Measurements from ENCODE around the gene TTC16. TPM values are rescaled to one million over a fixed set of nuclear protein-coding genes. Genes with fewer than 3 reads are reported as not detected.
A peak's percentile ranks its signal among the peaks of the same experiment; 100 is the strongest.

The TTC16 gene
- total RNA-seq, 5 donors from 2014 or later (not counting 1 experiment from before 2014, with no cell fraction given): 4.6 to 31.8 (median 6.2) TPM

- peaks cover 51 to 92% of the 10 kb centered on the region in 2 experiments for H3K4me1 ChIP-seq (ENCODE audit: control insufficient read depth in 1 of 2, extremely low read depth in 1 of 2, insufficient read depth in 2 of 2, low read length in 2 of 2)
These were observed 55.2 kb downstream of the TTC16 start for GRCh38 chr9:127770905-127771569.

GRCh38 chr9:127771570-127772189 is 55.8 kb downstream of the TTC16 start:
- H3K9me3 ChIP-seq: no peaks in the 10 kb centered on the region
- H3K27ac Mint-ChIP-seq: peak overlapping the region; percentile 95
- ChIA-PET POLR2A (interaction anchor here (0.5 to 1.0 kb wide), 3 partner anchors 11 to 819 kb away, joined by 3 to 8 read pairs (median 4); no protein-coding TSS in a partner anchor), CTCF (interaction anchor here (0.7 to 2.8 kb wide), 7 partner anchors 13 to 134 kb away, joined by 3 to 31 read pairs (median 4); partner anchors contain the start of genes CDK9 (in 1 of the 2) and TOR2A (in 1 of the 2))
- H3K36me3 ChIP-seq (ENCODE audit: control insufficient read depth in 2 of 2, extremely low read depth in 1 of 2, insufficient read depth in 1 of 2, low read length in 1 of 2): peaks cover 11 to 52% of the 10 kb centered on the region in 2 donors
- H3K27me3 Mint-ChIP-seq: no peaks in the 10 kb centered on the region
- peak overlapping the region; percentile 95 for H3K27ac ChIP-seq (ENCODE audit: low read length)
- DNase-seq (no peak), ATAC-seq (replicated peaks in 1 of 4) (no peak)
- H3K27me3 ChIP-seq (replicated peaks in 1 of 2; ENCODE audit: control insufficient read depth in 2 of 2, extremely low read depth in 1 of 2, insufficient read depth in 2 of 2, low read length in 1 of 2): no peaks in the 10 kb centered on the region
- H3K4me3 Mint-ChIP-seq: peak overlapping the region; percentile 86 to 89 (median 87)
- peak overlapping the region in 1 of 2 donors; percentile 57 for H3K4me3 ChIP-seq (ENCODE audit: control insufficient read depth in 1 of 2, extremely low read depth in 1 of 2, low read length in 1 of 2)
- peaks cover 15% of the 10 kb centered on the region for H3K36me3 Mint-ChIP-seq
- H3K4me1 Mint-ChIP-seq: peaks cover 72 to 78% (median 73%) of the 10 kb centered on the region in 3 donors
- no peaks in the 10 kb centered on the region for H3K9me3 Mint-ChIP-seq
- WGBS (ENCODE audit: insufficient coverage): no CpG with 5 or more reads among the region's 19 CpGs
- peaks cover 50 to 92% of the 10 kb centered on the region in 2 experiments for H3K4me1 ChIP-seq (ENCODE audit: control insufficient read depth in 1 of 2, extremely low read depth in 1 of 2, insufficient read depth in 2 of 2, low read length in 2 of 2)

More at GRCh38 chr9:127770905-127771569, 55.2 kb downstream of the TTC16 start:
- H3K36me3 ChIP-seq (ENCODE audit: control insufficient read depth in 2 of 2, extremely low read depth in 1 of 2, insufficient read depth in 1 of 2, low read length in 1 of 2): peaks cover 11 to 58% of the 10 kb centered on the region in 2 donors
- DNase-seq (peak; percentile 84 to 96 (median 90)), ATAC-seq (replicated peaks in 1 of 4) (peak; percentile 85 to 89 (median 86))
- Mint-ChIP-seq H3K27me3 (no peaks in the 10 kb centered on the region), H3K9me3 (no peaks in the 10 kb centered on the region), H3K27ac (peak overlapping the region; percentile 95), H3K4me3 (peak overlapping the region; percentile 86 to 89 (median 87)), H3K4me1 (peaks cover 72 to 78% (median 75%) of the 10 kb centered on the region in 3 donors), H3K36me3 (peaks cover 19% of the 10 kb centered on the region)
- H3K9me3 ChIP-seq: no peaks in the 10 kb centered on the region
- ChIA-PET POLR2A (interaction anchor here in 1 of 2 donors (0.5 to 1.0 kb wide), 4 partner anchors 11 to 84 kb away, joined by 3 to 6 read pairs (median 4); no protein-coding TSS in a partner anchor), CTCF (interaction anchor here (0.6 to 2.8 kb wide), 7 partner anchors 14 to 215 kb away, joined by 3 to 31 read pairs (median 4); partner anchors contain the start of genes CDK9 (in 2 of the 2) and TOR2A (in 1 of the 2))
- H3K27ac ChIP-seq (ENCODE audit: low read length): peak overlapping the region; percentile 95
- WGBS (ENCODE audit: insufficient coverage): 2% methylated on average over 32 of the region's 43 CpGs
- no peaks in the 10 kb centered on the region for H3K27me3 ChIP-seq (replicated peaks in 1 of 2; ENCODE audit: control insufficient read depth in 2 of 2, extremely low read depth in 1 of 2, insufficient read depth in 2 of 2, low read length in 1 of 2)
- H3K4me3 ChIP-seq (ENCODE audit: control insufficient read depth in 1 of 2, extremely low read depth in 1 of 2, low read length in 1 of 2): peak overlapping the region; percentile 57 to 58

DNA sequence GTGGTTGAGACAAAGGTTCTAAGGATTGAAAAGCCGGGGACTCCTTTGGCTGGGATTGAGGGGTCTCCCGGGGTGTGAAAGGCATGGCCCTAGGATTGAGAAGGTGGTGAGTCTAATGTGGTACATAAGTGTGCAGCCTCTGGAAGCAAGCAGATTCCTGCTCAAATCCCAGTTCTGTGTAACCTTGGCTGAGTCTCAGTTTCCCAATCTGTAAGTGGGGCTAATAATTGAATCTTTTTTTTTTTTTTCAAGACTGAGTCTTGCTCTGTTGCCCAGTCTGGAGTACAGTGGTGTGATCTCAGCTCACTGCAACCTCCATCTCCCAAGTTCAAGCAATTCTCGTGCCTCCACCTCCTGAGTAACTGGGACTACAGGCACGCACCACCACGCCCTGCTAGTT is 56.7 kb downstream of the TTC16 start:
- POLR2A ChIA-PET: interaction anchor here (0.5 to 0.6 kb wide), 2 partner anchors 325 to 379 kb away, joined by 5 read pairs; no protein-coding TSS in a partner anchor
- CTCF ChIA-PET: interaction anchor here (0.7 to 2.8 kb wide), 3 partner anchors 12 to 57 kb away, joined by 3 to 31 read pairs (median 4); partner anchors contain the start of genes CDK9 (in 1 of the 2) and PTRH1 (in 1 of the 2)
- peak overlapping the region in 1 of 3 donors; percentile 20 for H3K4me3 Mint-ChIP-seq

DNA sequence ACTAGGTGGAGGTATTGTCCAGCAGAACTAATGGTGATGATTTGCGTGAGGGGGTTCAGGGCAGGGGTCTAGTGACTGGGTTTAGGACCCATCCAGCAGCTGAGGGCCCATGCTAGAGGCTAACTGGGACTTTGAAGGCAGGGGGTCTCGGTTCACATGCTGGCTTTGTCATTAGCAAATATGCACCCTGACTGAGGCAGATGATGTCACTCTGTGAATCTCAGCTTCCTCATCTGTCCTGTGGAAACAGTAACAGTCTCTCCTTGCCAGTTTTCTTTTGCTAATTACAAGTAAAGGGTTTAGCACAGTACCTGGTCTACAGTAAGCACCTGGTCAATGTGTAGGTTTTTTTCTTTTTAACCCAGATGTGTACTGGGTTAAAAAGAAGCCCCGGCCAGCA is 57.4 kb downstream of the TTC16 start:
- H3K4me3 Mint-ChIP-seq: peak overlapping the region in 1 of 3 donors; percentile 20
- WGBS (ENCODE audit: insufficient coverage): 94% methylated on average over 2 of the region's 3 CpGs
- POLR2A ChIA-PET: interaction anchor here in 1 of 2 donors (0.6 kb wide), 1 partner anchor 326 kb away, joined by 5 read pairs; no protein-coding TSS in a partner anchor

More for the DNA sequence above, 56.7 kb downstream of the TTC16 start:
- Histone ChIP-seq H3K4me1 (ENCODE audit: control insufficient read depth in 1 of 2, extremely low read depth in 1 of 2, insufficient read depth in 2 of 2, low read length in 2 of 2) (peaks cover 41 to 87% of the 10 kb centered on the region in 2 experiments), H3K27ac (ENCODE audit: low read length) (no peak overlapping the region), H3K9me3 (no peaks in the 10 kb centered on the region), H3K4me3 (ENCODE audit: control insufficient read depth in 1 of 2, extremely low read depth in 1 of 2, low read length in 1 of 2) (no peak overlapping the region), H3K36me3 (ENCODE audit: control insufficient read depth in 2 of 2, extremely low read depth in 1 of 2, insufficient read depth in 1 of 2, low read length in 1 of 2) (peaks cover 6 to 44% of the 10 kb centered on the region in 2 donors), H3K27me3 (replicated peaks in 1 of 2; ENCODE audit: control insufficient read depth in 2 of 2, extremely low read depth in 1 of 2, insufficient read depth in 2 of 2, low read length in 1 of 2) (no peaks in the 10 kb centered on the region)
- peak overlapping the region; percentile 75 to 78 for H3K27ac Mint-ChIP-seq
- WGBS (ENCODE audit: insufficient coverage): 100% methylated on average over 2 of the region's 5 CpGs
- H3K36me3 Mint-ChIP-seq: peaks cover 10% of the 10 kb centered on the region
- no peak for DNase-seq
- no peaks in the 10 kb centered on the region for H3K27me3 Mint-ChIP-seq
- H3K4me1 Mint-ChIP-seq: peaks cover 64 to 75% (median 68%) of the 10 kb centered on the region in 3 donors
- ATAC-seq (replicated peaks in 1 of 4): no peak
- no peaks in the 10 kb centered on the region for H3K9me3 Mint-ChIP-seq

DNA sequence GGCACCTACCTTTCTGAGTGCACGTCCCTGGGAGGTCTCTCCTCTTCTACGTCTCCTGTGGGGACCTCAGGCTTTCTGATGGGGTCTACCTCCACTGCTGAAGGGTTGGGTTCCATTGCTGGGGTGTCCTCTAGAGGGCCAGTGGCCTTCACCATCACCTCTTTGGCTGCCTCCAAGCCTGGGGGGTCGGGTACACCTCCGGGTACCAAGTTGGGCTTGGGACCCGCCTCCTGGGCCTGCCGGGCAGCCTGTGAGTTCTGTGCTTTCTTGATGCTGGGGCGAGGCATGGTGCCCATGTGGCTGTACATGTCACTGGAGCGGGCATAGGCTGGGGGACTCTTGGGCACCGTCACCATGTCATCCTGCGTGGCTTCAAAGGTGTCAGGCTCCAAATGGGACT is 58.1 kb downstream of the TTC16 start:
- whole genome bisulfite sequencing (ENCODE audit: insufficient coverage): 96% methylated on average over 8 of the region's 10 CpGs
- ChIA-PET POLR2A (interaction anchor here in 1 of 2 donors (0.5 kb wide), 1 partner anchor 970 kb away, joined by 3 read pairs; no protein-coding TSS in a partner anchor), CTCF (no interaction called here)
- Mint-ChIP-seq H3K36me3 (peaks cover 6% of the 10 kb centered on the region), H3K27me3 (no peaks in the 10 kb centered on the region), H3K4me1 (peaks cover 57 to 68% (median 65%) of the 10 kb centered on the region in 3 donors), H3K4me3 (peak overlapping the region in 2 of 3 donors; percentile 7 to 60), H3K27ac (peak overlapping the region; percentile 46 to 78), H3K9me3 (no peaks in the 10 kb centered on the region)
- peaks cover 28 to 82% of the 10 kb centered on the region in 2 experiments for H3K4me1 ChIP-seq (ENCODE audit: control insufficient read depth in 1 of 2, extremely low read depth in 1 of 2, insufficient read depth in 2 of 2, low read length in 2 of 2)
- H3K27ac ChIP-seq (ENCODE audit: low read length): peak overlapping the region; percentile 11
- no peaks in the 10 kb centered on the region for H3K27me3 ChIP-seq (replicated peaks in 1 of 2; ENCODE audit: control insufficient read depth in 2 of 2, extremely low read depth in 1 of 2, insufficient read depth in 2 of 2, low read length in 1 of 2)
- H3K36me3 ChIP-seq (ENCODE audit: control insufficient read depth in 2 of 2, extremely low read depth in 1 of 2, insufficient read depth in 1 of 2, low read length in 1 of 2): peaks cover 6 to 41% of the 10 kb centered on the region in 2 donors
- DNase-seq: no peak
- no peak for ATAC-seq (replicated peaks in 1 of 4)
- H3K9me3 ChIP-seq: no peaks in the 10 kb centered on the region
- no peak overlapping the region for H3K4me3 ChIP-seq (ENCODE audit: control insufficient read depth in 1 of 2, extremely low read depth in 1 of 2, low read length in 1 of 2)

More for the DNA sequence above, 57.4 kb downstream of the TTC16 start:
- Mint-ChIP-seq H3K36me3 (peaks cover 10% of the 10 kb centered on the region), H3K27me3 (no peaks in the 10 kb centered on the region), H3K27ac (peak overlapping the region; percentile 75 to 78), H3K4me1 (peaks cover 59 to 70% (median 67%) of the 10 kb centered on the region in 3 donors), H3K9me3 (no peaks in the 10 kb centered on the region)
- ATAC-seq (replicated peaks in 1 of 4) (no peak), DNase-seq (no peak)
- no peaks in the 10 kb centered on the region for H3K27me3 ChIP-seq (replicated peaks in 1 of 2; ENCODE audit: control insufficient read depth in 2 of 2, extremely low read depth in 1 of 2, insufficient read depth in 2 of 2, low read length in 1 of 2)
- CTCF ChIA-PET: interaction anchor here (0.7 to 2.8 kb wide), 3 partner anchors 12 to 58 kb away, joined by 3 to 31 read pairs (median 4); partner anchors contain the start of genes CDK9 (in 1 of the 2) and PTRH1 (in 1 of the 2)
- no peak overlapping the region for H3K27ac ChIP-seq (ENCODE audit: low read length)
- H3K4me3 ChIP-seq (ENCODE audit: control insufficient read depth in 1 of 2, extremely low read depth in 1 of 2, low read length in 1 of 2): no peak overlapping the region
- peaks cover 6 to 44% of the 10 kb centered on the region in 2 donors for H3K36me3 ChIP-seq (ENCODE audit: control insufficient read depth in 2 of 2, extremely low read depth in 1 of 2, insufficient read depth in 1 of 2, low read length in 1 of 2)
- peaks cover 34 to 82% of the 10 kb centered on the region in 2 experiments for H3K4me1 ChIP-seq (ENCODE audit: control insufficient read depth in 1 of 2, extremely low read depth in 1 of 2, insufficient read depth in 2 of 2, low read length in 2 of 2)
- no peaks in the 10 kb centered on the region for H3K9me3 ChIP-seq
